GM18508 (cell line): ENCODE data around the gene GLTP.

Experiments
- ATAC-seq: cut with Tn5 transposase; IDR thresholded peaks from one replicate; pipeline ENCODE4 v1.9.1; 2021; ENCODE audit warnings: moderate number of reproducible peaks; ENCODE audit not compliant: insufficient read depth, unreplicated experiment

Gene GLTP

DNA sequence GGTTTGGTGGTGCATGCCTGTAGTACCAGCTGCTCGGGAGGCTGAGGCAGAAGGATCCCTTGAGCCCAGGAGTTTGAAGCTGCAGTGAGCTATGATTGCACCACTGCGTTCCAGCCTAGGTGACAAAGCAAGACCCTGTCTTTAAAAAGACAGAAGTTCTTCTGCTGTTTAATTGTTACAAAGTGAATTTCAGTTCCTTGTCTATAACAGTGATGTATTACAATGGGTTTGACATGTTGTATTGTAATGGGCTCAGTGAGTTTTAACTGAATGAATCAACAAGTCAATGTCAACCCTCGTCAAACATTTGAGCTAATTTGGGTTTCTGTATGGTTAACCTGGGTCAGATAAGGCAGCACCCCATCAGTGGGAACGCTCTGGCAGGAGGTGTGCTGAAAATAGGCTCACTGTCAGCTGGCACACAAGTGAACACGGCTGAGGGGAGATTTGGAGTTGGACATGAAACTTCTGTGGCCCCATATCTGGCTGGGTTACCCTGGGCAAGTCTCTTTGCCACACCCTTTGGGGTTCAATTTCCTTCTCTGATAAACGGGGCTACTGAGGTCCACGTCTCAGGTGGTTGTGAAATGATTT is 33.1 kb downstream of the GLTP start:
- ATAC-seq, result no peak

GRCh38 chr12:109845824-109846205 is 34.5 kb downstream of the GLTP start:
- ATAC-seq, result no peak

GRCh38 chr12:109844983-109845823 is 35.1 kb downstream of the GLTP start:
- peak; percentile 48 for ATAC-seq

GRCh38 chr12:109844091-109844490 is 36.2 kb downstream of the GLTP start:
- no peak for ATAC-seq

GRCh38 chr12:109842021-109842420 is 38.3 kb downstream of the GLTP start:
- no peak for ATAC-seq

- ATAC-seq, result no peak
Measured at GRCh38 chr12:109841356-109841755, 39.0 kb downstream of the GLTP start.

DNA sequence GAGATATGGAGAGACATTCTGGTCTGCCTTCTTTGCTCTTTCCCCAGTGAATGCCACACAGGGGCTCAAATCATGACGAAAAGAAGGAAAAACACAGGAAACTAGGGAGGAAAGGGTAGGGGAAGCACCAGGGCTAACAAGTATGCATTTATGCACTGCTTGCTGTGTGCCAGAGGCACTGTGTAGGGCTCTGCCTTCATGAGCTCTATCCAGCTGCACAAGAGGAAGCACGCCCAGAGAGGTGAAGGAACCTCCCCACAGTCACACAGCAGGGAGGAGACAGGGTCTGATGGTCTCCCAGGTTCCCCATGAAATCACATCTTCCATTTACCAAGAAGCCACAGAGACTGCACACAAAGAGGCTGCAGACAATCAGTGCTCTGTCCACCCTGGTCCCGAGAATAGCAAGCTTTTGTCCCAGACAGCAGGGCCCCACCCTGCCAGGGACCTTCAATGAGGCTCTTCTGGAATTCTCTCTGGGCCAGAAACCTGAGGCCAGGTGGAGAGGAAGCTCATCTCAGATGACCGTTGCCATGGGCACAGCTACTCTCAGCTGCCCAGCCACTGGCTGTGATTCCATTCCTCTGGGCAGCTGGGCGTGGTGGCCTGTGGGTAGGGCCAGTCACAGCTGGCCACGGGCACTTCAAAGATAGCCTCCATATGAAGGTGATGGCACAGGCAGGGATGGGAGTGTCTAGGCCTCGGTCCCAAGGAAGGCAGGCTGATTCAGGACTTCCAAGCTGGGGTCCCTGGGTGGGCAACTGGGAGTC is 39.9 kb downstream of the GLTP start:
- no peak for ATAC-seq

DNA sequence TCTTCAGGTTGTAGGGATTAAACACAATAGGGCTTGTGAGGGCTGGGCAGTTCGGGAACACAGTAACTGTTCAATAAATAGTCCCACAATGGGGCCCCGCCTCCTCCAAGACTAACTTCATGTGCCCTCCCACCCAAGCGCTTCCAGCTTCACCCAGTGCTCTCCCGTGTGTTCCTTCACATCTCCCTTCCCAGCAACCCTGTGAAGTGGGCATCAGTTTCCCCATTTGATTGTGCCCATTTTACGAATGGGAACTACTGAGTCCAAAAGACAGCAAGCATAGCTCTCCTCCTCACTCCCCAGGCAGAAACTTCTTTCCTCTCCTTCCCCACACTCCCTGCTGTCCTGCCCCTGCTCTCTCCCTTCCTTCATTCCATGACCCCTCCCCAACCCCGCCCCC is 40.9 kb downstream of the GLTP start:
- no peak for ATAC-seq

DNA sequence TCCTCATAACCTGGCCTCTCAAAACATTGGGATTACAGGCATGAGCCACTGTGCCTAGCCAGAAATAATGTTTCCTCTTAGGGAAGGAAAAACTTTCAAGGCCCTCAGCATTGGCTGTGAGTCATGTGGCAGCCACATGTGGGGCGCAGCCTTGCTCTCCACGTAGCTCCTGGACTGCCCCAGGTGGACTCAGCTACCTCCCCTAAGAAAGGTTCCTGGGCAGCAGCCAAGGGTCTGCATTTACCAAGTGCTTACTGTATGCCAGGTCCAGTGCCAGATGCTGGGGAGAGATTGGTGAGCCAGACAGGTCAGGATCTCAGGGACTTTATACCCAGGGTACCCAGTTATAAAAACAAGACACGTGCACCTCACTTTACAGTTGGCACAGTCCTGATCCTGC is 43.4 kb downstream of the GLTP start:
- no peak for ATAC-seq

GRCh38 chr12:109835827-109836226 is 44.5 kb downstream of the GLTP start:
- ATAC-seq, result no peak

DNA sequence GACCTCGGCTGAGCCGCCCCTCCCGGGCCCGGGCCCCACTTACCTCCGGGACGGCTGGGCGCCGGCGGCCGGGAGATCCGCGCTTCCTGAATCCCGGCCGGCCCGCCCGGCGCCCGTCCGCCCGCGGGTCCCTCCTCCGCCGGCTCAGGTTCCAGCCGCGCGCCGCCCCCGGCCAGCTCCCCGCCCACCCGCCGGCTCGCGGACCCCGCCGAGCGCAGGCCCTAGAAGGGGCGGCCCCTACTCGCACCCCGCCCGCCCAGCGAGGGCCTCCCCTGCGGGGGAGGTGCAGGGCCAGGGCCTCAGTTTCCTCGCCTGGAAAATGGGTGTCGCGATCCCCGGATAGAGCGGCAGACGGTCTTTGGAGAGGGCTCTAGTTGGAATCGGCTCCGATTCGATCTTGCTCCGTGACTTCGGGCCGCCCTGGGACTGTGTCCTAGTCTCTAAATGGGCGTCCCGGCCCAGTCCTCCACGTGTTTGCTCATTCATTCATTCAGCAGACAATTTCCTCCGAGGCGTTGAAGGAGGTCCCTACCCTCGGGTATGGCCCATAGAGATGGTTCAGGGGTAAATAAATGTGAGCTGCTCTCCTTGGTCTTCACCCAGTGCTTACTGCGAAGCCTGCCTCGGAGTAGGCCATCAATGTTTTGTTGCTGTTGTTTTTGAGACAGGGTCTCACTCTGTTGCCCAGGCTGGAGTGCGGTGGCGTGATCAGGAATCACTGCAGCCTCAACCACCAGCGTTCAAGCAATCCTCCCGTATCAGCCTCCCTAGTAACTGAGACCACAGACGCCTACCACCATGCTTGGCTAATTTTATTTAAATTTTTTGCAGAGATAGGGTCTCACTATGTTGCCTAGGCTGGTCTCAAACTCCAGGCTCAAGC is 46.8 kb downstream of the GLTP start, which contains the start of gene TRPV4:
Gene TRPV4, minus strand, starts transcription at position 92 of the 883 bp plus-strand sequence. CDS start 18,602 bp downstream, outside the sequence.
- ATAC-seq, result no peak

GRCh38 chr12:109832541-109833306 is 47.6 kb downstream of the GLTP start:
- ATAC-seq, result no peak

DNA sequence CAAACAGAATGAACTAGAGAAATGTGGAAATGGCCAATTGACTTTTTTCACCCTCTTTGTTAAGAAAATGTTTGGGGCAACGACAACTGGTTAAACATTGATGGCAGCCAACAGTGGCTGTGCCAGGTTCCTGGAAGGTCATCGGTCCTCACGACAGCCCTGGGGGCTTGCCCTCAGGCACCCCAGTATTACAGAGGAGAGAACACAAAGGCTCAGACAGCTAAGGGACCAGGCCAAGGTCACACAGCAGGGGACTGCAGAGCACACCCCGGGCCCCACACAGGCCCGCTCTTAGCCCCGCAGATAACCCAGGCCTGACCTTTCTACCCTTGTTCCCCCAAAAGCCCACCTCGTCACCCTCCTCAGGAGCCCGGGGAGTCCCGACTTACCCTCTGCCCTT is 48.4 kb downstream of the GLTP start:
- no peak for ATAC-seq

- ATAC-seq, result no peak
Measured at GRCh38 chr12:109831365-109831764, 49.0 kb downstream of the GLTP start.

GRCh38 chr12:109830718-109831117 is 49.6 kb downstream of the GLTP start:
- ATAC-seq, result no peak

DNA sequence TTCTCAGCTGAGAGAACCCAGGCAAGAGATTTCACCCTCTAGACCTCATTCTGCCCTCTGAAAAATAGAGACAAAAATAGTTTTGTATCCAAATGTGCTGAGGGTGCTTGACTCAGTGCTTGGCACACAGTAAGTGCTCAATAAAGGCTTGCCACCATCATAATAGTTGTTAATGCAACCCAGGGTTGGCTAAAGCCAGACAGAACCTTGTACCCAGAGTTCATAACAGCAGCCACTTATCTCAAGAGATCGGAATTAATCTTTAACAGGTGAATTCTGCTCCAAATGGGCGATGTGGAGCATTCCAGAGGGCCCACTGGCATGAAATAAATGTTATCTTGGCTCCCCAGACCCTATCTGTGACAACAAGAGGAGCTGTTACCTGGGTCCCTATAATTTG is 50.1 kb downstream of the GLTP start:
- no peak for ATAC-seq

GRCh38 chr12:109829667-109830066 is 50.7 kb downstream of the GLTP start:
- no peak for ATAC-seq

- no peak for ATAC-seq
Measured at GRCh38 chr12:109828754-109829511, 51.4 kb downstream of the GLTP start.
